Stimulated activated memory B cell treated with anti-CD40 and anti-IgM and Interleukin-4, amounts not matched to agents 10 μg/mL and 1 μg/mL and 100 μg/mL, for 72 hours (primary cell): Measurements from ENCODE around the gene TEX19.

ENCODE experiments used
- ATAC-seq: fragments of 150-1000 bp; cut with Tn5 transposase; 2 replicates; pipeline ENCODE4 v1.10.0; 2021
- H3K27ac Mint-ChIP-seq: one replicate; pipeline ENCODE4 v1.8.0; 2022; ENCODE audit warnings: mild to moderate bottlenecking, mixed read lengths
- H3K27me3 Mint-ChIP-seq: one replicate; pipeline ENCODE4 v1.8.0; 2022; ENCODE audit warnings: mixed read lengths
- H3K36me3 Mint-ChIP-seq: one replicate; pipeline ENCODE4 v1.8.0; 2022; ENCODE audit warnings: mixed read lengths
- H3K4me1 Mint-ChIP-seq: one replicate; pipeline ENCODE4 v1.8.0; 2022; ENCODE audit warnings: mixed read lengths
- H3K4me3 Mint-ChIP-seq: one replicate; pipeline ENCODE4 v1.8.0; 2022; ENCODE audit warnings: mild to moderate bottlenecking, moderate library complexity, mixed read lengths
- H3K9me3 Mint-ChIP-seq: one replicate; pipeline ENCODE4 v1.8.0; 2022; ENCODE audit warnings: mixed read lengths

The TEX19 gene

GRCh38 chr17:82392209-82392920 is 33.3 kb downstream of the TEX19 start:
- Mint-ChIP-seq H3K27me3 (no peaks in the 10 kb centered on the region), H3K9me3 (no peaks in the 10 kb centered on the region), H3K4me1 (peaks cover 8% of the 10 kb centered on the region), H3K4me3 (no peak overlapping the region), H3K27ac (no peak overlapping the region), H3K36me3 (peaks cover 47% of the 10 kb centered on the region)
- no peak for ATAC-seq

GRCh38 chr17:82392941-82393340 is 33.9 kb downstream of the TEX19 start:
- H3K4me3 Mint-ChIP-seq: no peak overlapping the region
- H3K9me3 Mint-ChIP-seq: no peaks in the 10 kb centered on the region
- H3K27ac Mint-ChIP-seq: no peak overlapping the region
- H3K4me1 Mint-ChIP-seq: peaks cover 3% of the 10 kb centered on the region
- H3K36me3 Mint-ChIP-seq: peaks cover 52% of the 10 kb centered on the region
- no peak for ATAC-seq
- no peaks in the 10 kb centered on the region for H3K27me3 Mint-ChIP-seq

- peaks cover 59% of the 10 kb centered on the region for H3K36me3 Mint-ChIP-seq
- H3K4me3 Mint-ChIP-seq: no peak overlapping the region
- no peak for ATAC-seq
- no peaks in the 10 kb centered on the region for H3K9me3 Mint-ChIP-seq
- H3K4me1 Mint-ChIP-seq: no peaks in the 10 kb centered on the region
- no peak overlapping the region for H3K27ac Mint-ChIP-seq
- H3K27me3 Mint-ChIP-seq: no peaks in the 10 kb centered on the region
Observed at GRCh38 chr17:82394278-82394677, 35.2 kb downstream of the TEX19 start.

GRCh38 chr17:82396601-82397435 is 37.8 kb downstream of the TEX19 start:
- no peak overlapping the region for H3K4me3 Mint-ChIP-seq
- H3K27me3 Mint-ChIP-seq: no peaks in the 10 kb centered on the region
- H3K4me1 Mint-ChIP-seq: peaks cover 6% of the 10 kb centered on the region
- H3K36me3 Mint-ChIP-seq: peaks cover 64% of the 10 kb centered on the region
- H3K9me3 Mint-ChIP-seq: no peaks in the 10 kb centered on the region
- ATAC-seq: peak; percentile 35
- no peak overlapping the region for H3K27ac Mint-ChIP-seq

DNA sequence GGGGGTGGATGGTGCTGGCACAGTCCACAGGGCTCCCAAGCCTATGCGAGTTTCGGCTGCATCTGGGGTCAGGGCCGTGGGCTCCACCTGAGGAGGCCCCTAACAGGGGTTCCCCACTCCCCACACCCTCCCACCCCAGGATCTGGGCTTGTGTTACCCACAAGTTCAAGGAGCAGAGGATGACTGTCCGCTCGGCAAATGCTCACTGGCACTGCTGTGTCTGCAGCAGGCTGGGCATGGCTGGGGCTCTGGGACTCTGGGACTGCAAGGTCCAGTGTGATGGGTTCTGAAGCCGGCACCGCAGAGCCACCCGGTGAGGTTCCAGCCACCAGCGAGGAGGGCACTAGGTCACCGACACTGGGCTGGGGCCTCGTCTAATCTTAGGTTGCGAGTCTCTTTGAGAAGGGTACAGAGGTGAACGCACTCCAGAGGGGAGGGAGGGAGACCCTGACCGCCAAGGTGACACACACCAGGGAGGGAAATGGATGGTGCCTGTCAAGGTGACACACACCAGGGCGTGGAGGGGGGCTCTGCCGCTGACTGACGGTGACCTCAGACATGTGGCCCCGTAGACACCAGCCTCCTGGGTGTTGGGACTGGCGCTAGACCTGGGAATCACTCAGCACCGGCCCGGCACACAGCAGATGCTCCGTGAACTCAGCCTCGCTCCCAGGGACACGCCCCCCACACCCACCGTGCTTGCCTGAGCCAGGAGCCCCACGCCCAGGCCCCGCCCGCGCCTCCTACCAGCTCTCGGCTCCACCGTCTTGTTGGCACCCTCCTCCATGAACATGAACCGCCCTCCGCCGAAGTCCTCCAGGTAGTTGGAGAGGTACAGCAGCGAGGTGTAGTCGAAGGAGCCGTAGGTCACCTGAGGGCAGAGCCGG is 38.6 kb downstream of the TEX19 start:
- ATAC-seq: no peak
- no peaks in the 10 kb centered on the region for H3K27me3 Mint-ChIP-seq
- no peaks in the 10 kb centered on the region for H3K9me3 Mint-ChIP-seq
- H3K36me3 Mint-ChIP-seq: peaks cover 64% of the 10 kb centered on the region
- H3K4me1 Mint-ChIP-seq: peaks cover 6% of the 10 kb centered on the region
- H3K27ac Mint-ChIP-seq: no peak overlapping the region
- no peak overlapping the region for H3K4me3 Mint-ChIP-seq

- Mint-ChIP-seq H3K36me3 (peaks cover 62% of the 10 kb centered on the region), H3K27me3 (no peaks in the 10 kb centered on the region), H3K4me1 (peaks cover 6% of the 10 kb centered on the region), H3K4me3 (no peak overlapping the region), H3K27ac (no peak overlapping the region), H3K9me3 (no peaks in the 10 kb centered on the region)
- no peak for ATAC-seq
Observed at GRCh38 chr17:82399041-82399441, 40.0 kb downstream of the TEX19 start.

- no peak overlapping the region for H3K27ac Mint-ChIP-seq
- no peak overlapping the region for H3K4me3 Mint-ChIP-seq
- no peak for ATAC-seq
- H3K4me1 Mint-ChIP-seq: peaks cover 6% of the 10 kb centered on the region
- H3K27me3 Mint-ChIP-seq: no peaks in the 10 kb centered on the region
- H3K9me3 Mint-ChIP-seq: no peaks in the 10 kb centered on the region
- H3K36me3 Mint-ChIP-seq: peaks cover 63% of the 10 kb centered on the region
Observed at GRCh38 chr17:82399601-82400101, 40.6 kb downstream of the TEX19 start.

GRCh38 chr17:82400206-82400605 is 41.2 kb downstream of the TEX19 start:
- Mint-ChIP-seq H3K27me3 (no peaks in the 10 kb centered on the region), H3K9me3 (no peaks in the 10 kb centered on the region), H3K4me3 (no peak overlapping the region), H3K36me3 (peaks cover 62% of the 10 kb centered on the region), H3K27ac (peak overlapping the region; percentile 34), H3K4me1 (peaks cover 6% of the 10 kb centered on the region)
- ATAC-seq: no peak

- Mint-ChIP-seq H3K36me3 (peaks cover 62% of the 10 kb centered on the region), H3K4me3 (peak overlapping the region; percentile 74)
- ATAC-seq: peak; percentile 80
Observed at GRCh38 chr17:82400830-82401229, 41.8 kb downstream of the TEX19 start.

GRCh38 chr17:82402865-82403264 is 43.8 kb downstream of the TEX19 start:
- H3K36me3 Mint-ChIP-seq: peaks cover 59% of the 10 kb centered on the region

More at GRCh38 chr17:82400830-82401229, 41.8 kb downstream of the TEX19 start:
- peak overlapping the region; percentile 34 for H3K27ac Mint-ChIP-seq
- H3K27me3 Mint-ChIP-seq: no peaks in the 10 kb centered on the region
- H3K4me1 Mint-ChIP-seq: peaks cover 6% of the 10 kb centered on the region
- H3K9me3 Mint-ChIP-seq: no peaks in the 10 kb centered on the region

GRCh38 chr17:82403662-82404660 is 44.9 kb downstream of the TEX19 start:
- H3K9me3 Mint-ChIP-seq: no peaks in the 10 kb centered on the region
- peaks cover 62% of the 10 kb centered on the region for H3K36me3 Mint-ChIP-seq
- H3K4me3 Mint-ChIP-seq: no peak overlapping the region
- peaks cover 24% of the 10 kb centered on the region for H3K4me1 Mint-ChIP-seq
- H3K27ac Mint-ChIP-seq: no peak overlapping the region
- H3K27me3 Mint-ChIP-seq: no peaks in the 10 kb centered on the region
- no peak for ATAC-seq

More at GRCh38 chr17:82402865-82403264, 43.8 kb downstream of the TEX19 start:
- ATAC-seq: peak; percentile 65
- Mint-ChIP-seq H3K27ac (no peak overlapping the region), H3K4me3 (no peak overlapping the region), H3K9me3 (no peaks in the 10 kb centered on the region), H3K27me3 (no peaks in the 10 kb centered on the region), H3K4me1 (peaks cover 14% of the 10 kb centered on the region)

DNA sequence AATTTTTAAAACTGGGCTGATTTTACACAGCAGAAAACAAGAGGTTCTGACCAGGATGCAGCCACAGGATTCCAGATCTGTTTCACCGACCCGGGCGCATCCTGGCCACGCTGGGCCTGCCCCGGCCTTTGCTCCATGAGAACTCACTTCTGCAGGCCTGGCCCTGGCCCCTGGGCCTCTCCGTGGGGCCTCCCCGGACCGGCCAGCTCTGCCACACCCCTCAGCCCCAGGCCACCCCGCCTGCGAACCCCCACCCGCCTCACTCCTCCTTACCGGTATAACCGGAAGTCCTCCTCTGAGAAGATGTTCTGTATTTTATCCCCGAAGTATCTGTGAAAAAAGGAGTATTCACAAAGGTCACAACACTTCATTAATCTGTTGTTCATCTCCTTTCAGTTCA is 46.0 kb downstream of the TEX19 start:
- Mint-ChIP-seq H3K36me3 (peaks cover 69% of the 10 kb centered on the region), H3K9me3 (no peaks in the 10 kb centered on the region), H3K4me1 (peaks cover 24% of the 10 kb centered on the region), H3K27ac (no peak overlapping the region), H3K27me3 (no peaks in the 10 kb centered on the region), H3K4me3 (no peak overlapping the region)
- no peak for ATAC-seq

DNA sequence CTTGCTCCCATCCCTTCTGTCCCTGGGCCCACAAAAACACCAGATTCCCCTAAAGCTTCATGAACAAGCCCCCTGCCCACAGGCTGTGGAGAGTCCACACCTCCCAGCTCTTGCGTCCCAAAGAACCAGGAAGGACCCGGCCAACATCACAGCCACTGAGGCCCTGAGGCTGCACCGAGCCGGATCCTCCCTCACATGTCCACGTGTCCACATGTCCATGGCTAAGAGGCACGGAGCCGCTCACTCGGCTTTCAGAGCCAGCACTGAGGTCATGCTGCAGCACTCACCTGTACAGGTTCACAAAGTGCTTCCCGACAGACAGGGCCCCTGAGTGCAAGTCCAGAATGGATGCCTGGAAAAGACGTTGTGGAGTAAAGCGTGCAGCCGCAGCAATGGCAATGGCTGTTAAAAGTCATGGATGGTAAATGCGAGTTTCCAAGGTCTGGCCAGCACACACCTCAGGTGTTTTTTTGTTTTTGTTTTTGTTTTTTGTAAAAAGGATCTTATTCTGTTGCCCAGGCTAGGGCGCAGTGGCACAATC is 47.2 kb downstream of the TEX19 start:
- Mint-ChIP-seq H3K36me3 (peaks cover 64% of the 10 kb centered on the region), H3K9me3 (no peaks in the 10 kb centered on the region), H3K4me1 (peaks cover 18% of the 10 kb centered on the region), H3K4me3 (no peak overlapping the region), H3K27ac (no peak overlapping the region), H3K27me3 (no peaks in the 10 kb centered on the region)
- no peak for ATAC-seq

DNA sequence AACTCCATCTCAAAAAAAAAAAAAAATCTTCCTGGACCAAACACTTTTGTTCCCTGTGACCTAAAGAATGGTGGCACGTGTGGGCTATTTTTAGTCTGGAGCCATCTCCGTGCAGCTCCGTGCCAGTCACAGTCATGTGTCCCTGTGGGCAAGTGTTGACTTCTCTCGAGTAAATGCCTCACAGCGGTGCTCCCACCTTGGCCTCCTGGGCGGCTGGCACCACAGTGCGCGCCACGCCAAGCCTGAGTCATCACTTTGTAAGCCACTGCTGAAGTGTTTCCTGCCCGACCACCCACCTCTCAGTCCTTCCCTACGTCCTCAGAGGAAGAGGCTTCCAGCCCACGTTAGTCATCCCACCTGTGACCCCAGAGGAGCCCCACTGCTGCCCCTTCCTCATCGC is 48.2 kb downstream of the TEX19 start:
- no peak for ATAC-seq
- no peak overlapping the region for H3K4me3 Mint-ChIP-seq
- H3K9me3 Mint-ChIP-seq: no peaks in the 10 kb centered on the region
- H3K4me1 Mint-ChIP-seq: peaks cover 18% of the 10 kb centered on the region
- no peak overlapping the region for H3K27ac Mint-ChIP-seq
- H3K36me3 Mint-ChIP-seq: peaks cover 67% of the 10 kb centered on the region
- no peaks in the 10 kb centered on the region for H3K27me3 Mint-ChIP-seq
